Liver (tissue), 9 donors: ENCODE results near the gene ATG9A. TPM values are rescaled to one million over a fixed set of nuclear protein-coding genes. Genes with fewer than 3 reads are reported as not detected.

ENCODE experiments used
- DNase-seq: peaks from one replicate; pipeline ENCODE4 v3.0.0-alpha.2; 2017; ENCODE audit warnings: low spot score
- H3K27ac ChIP-seq, 2 donors: one replicate each; pipeline ENCODE4 v1.7.0; 2013; ENCODE audit warnings: inconsistent platforms in 2 of 2, low read length in 2 of 2, control low read depth in 1 of 2, low read depth in 1 of 2, mild to moderate bottlenecking in 1 of 2
- H3K27me3 ChIP-seq, 4 donors: one replicate each; pipeline versions ENCODE4 v1.6.1 to v1.7.0; 2013; ENCODE audit warnings: low read length in 3 of 4, inconsistent platforms in 1 of 4, mild to moderate bottlenecking in 1 of 4, moderate library complexity in 1 of 4; ENCODE audit not compliant: control insufficient read depth in 4 of 4, insufficient read depth in 4 of 4
- H3K36me3 ChIP-seq, 4 donors: one replicate each; pipeline versions ENCODE4 v1.6.1 to v1.7.0; 2013; ENCODE audit warnings: low read length in 3 of 4, mild to moderate bottlenecking in 3 of 4, low read depth in 1 of 4, moderate library complexity in 1 of 4; ENCODE audit not compliant: control insufficient read depth in 4 of 4, insufficient read depth in 3 of 4
- H3K4me1 ChIP-seq, 4 donors: one replicate each; pipeline versions ENCODE4 v1.6.1 to v1.7.0; 2013; ENCODE audit warnings: low read length in 3 of 4, mild to moderate bottlenecking in 3 of 4, moderate library complexity in 1 of 4; ENCODE audit not compliant: control insufficient read depth in 4 of 4, insufficient read depth in 4 of 4
- H3K4me3 ChIP-seq, 3 donors: one replicate each; pipeline versions ENCODE4 v1.6.1 to v1.7.0; 2013; ENCODE audit warnings: low read length in 3 of 3, control low read depth in 1 of 3, low read depth in 1 of 3, mild to moderate bottlenecking in 1 of 3
- H3K9ac ChIP-seq, 2 donors: one replicate each; pipeline ENCODE4 v1.7.0; 2013; ENCODE audit warnings: low read length in 2 of 2, mild to moderate bottlenecking in 2 of 2, moderate library complexity in 2 of 2, control low read depth in 1 of 2, low read depth in 1 of 2
- H3K9me3 ChIP-seq, 4 donors: one replicate each; pipeline versions ENCODE4 v1.6.1 to v1.7.0; 2013; ENCODE audit warnings: low read length in 3 of 4; ENCODE audit not compliant: control insufficient read depth in 4 of 4
- EGR1 ChIP-seq, 2 donors: IDR thresholded peaks; 2 replicates each; pipeline ENCODE4 v1.6.1; 2016 to 2018; ENCODE audit warnings: antibody characterized with exemption in 2 of 2, low read depth in 2 of 2
- FOXA1 ChIP-seq: IDR thresholded peaks from 2 replicates; pipeline ENCODE4 v1.6.1; 2016; ENCODE audit warnings: antibody characterized with exemption
- FOXA2 ChIP-seq: IDR thresholded peaks from 2 replicates; pipeline ENCODE4 v1.6.1; 2016; ENCODE audit warnings: antibody characterized with exemption
- GABPA ChIP-seq, 2 donors: IDR thresholded peaks in 1 of 2; conservative IDR thresholded peaks in 1 of 2; 2 replicates each; pipeline ENCODE4 v1.6.1; 2016; ENCODE audit warnings: antibody characterized with exemption in 2 of 2, mild to moderate bottlenecking in 1 of 2, moderate library complexity in 1 of 2
- HNF4A ChIP-seq, 2 donors: conservative IDR thresholded peaks; 2 replicates each; pipeline ENCODE4 v1.6.1; 2016; ENCODE audit warnings: antibody characterized with exemption in 2 of 2, mild to moderate bottlenecking in 2 of 2
- HNF4G ChIP-seq: IDR thresholded peaks from 2 replicates; pipeline ENCODE4 v1.6.1; 2016; ENCODE audit warnings: antibody characterized with exemption
- JUND ChIP-seq, 2 donors: IDR thresholded peaks; 2 replicates each; pipeline ENCODE4 v1.6.1; 2016; ENCODE audit warnings: antibody characterized with exemption in 2 of 2
- NR2F2 ChIP-seq: IDR thresholded peaks from 2 replicates; pipeline ENCODE4 v1.6.1; 2016; ENCODE audit warnings: antibody characterized with exemption
- RAD21 ChIP-seq, 2 donors: IDR thresholded peaks; 2 replicates each; pipeline ENCODE4 v1.6.1; 2016; ENCODE audit warnings: antibody characterized with exemption in 2 of 2, mild to moderate bottlenecking in 2 of 2
- RXRA ChIP-seq, 2 donors: IDR thresholded peaks; 2 replicates each; pipeline ENCODE4 v1.6.1; 2017 to 2018; ENCODE audit warnings: antibody characterized with exemption in 2 of 2, mild to moderate bottlenecking in 1 of 2
- SP1 ChIP-seq: IDR thresholded peaks from 2 replicates; pipeline ENCODE4 v1.6.1; 2018; ENCODE audit warnings: antibody characterized with exemption, mild to moderate bottlenecking
- TAF1 ChIP-seq: conservative IDR thresholded peaks from 2 replicates; pipeline ENCODE4 v1.6.1; 2016; ENCODE audit warnings: antibody characterized with exemption, mild to moderate bottlenecking
- YY1 ChIP-seq: IDR thresholded peaks from 2 replicates; pipeline ENCODE4 v1.6.1; 2016; ENCODE audit warnings: antibody characterized with exemption, mild to moderate bottlenecking
- WGBS: extraction: QIAGEN DNeasy Blood & Tissue Kit; methylation state at CpG from one replicate; pipeline ENCODE4 v1.1.7; 2013; 5-methylcytosine and 5-hydroxymethylcytosine counted together
- polyA plus RNA-seq, 2 donors: library from polyadenylated mRNA; stranded (reverse) in 1 of 2; unstranded in 1 of 2; fragments of 200-250 nt in 1 of 2; fragments of >200 nt in 1 of 2; fragmentation: Nextera tagmentation in 1 of 2; extraction: Ambion mirVana in 1 of 2; gene quantifications; one replicate each; pipeline versions ENCODE4 v1.2.1 to v1.2.3, GENCODE V29; 2013 to 2015
- total RNA-seq, 2 donors: library from RNA; depleted of rRNA; stranded (reverse); fragments of >200 nt; gene quantifications; one replicate each; pipeline ENCODE4 v1.2.3, GENCODE V29; 2014
- TF ChIP-seq, protein P1 (sequence below): IDR thresholded peaks from 2 replicates; pipeline ENCODE4 v1.6.1; 2016; ENCODE audit warnings: antibody characterized with exemption
- TF ChIP-seq, protein P2 (sequence below): fragments of 150-350 bp; IDR thresholded peaks from 2 replicates; pipeline ENCODE4 v1.5.1; 2017; ENCODE audit warnings: improper control_type of control experiment, low read depth, low read length; ENCODE audit not compliant: missing input control
- TF ChIP-seq, protein P3 (sequence below): IDR thresholded peaks from 2 replicates; pipeline ENCODE4 v1.6.1; 2016; ENCODE audit warnings: antibody characterized with exemption
- TF ChIP-seq, protein P4 (sequence below): IDR thresholded peaks from 2 replicates; pipeline ENCODE4 v1.6.1; 2016; ENCODE audit warnings: antibody characterized with exemption
- donor health status: healthy.
- donor health status: healthy.
- donor health status: healthy.
- donor health status: healthy.
- donor health status: healthy.

The ATG9A gene
- total and polyA plus RNA-seq, 4 donors, result 24.3 to 68.1 (median 37.9) TPM

DNA sequence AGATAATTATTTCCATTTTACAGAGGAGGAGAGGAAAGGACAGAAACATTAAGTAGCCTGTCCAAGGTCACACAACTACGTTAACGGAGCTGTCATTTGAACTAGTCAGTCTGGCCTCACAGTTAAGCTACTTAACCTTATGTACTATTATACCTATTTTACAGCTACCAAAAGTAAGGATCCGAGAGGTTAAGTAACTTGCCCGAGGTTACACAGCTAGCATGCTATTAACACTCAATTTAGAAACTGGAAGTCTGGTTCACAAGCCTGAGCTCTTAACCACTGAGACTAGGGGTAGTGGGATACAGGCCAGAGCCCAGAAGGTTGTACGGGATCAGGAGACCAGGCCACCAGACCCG lies 15.3 kb upstream of the ATG9A start:
- no peaks in the 10 kb centered on the region for H3K27me3 ChIP-seq
- peak overlapping the region; percentile 70 to 95 (median 80) for H3K4me3 ChIP-seq
- WGBS, result 41% methylated on average over 6 of the region's 6 CpGs
- no peaks in the 10 kb centered on the region for H3K9me3 ChIP-seq
- H3K36me3 ChIP-seq, result peaks cover 0 to 2% (median 0%) of the 10 kb centered on the region in 4 donors
- no peak for DNase-seq
- TF ChIP-seq RXRA (IDR thresholded peaks at IDR 0.05), result no peak
- TF ChIP-seq HNF4A (conservative IDR thresholded peaks at IDR 0.05), result no peak
- TF ChIP-seq FOXA2, result no peak
- TF ChIP-seq TAF1, result no peak
- no peak for TF ChIP-seq YY1
- TF ChIP-seq, protein P1, sequence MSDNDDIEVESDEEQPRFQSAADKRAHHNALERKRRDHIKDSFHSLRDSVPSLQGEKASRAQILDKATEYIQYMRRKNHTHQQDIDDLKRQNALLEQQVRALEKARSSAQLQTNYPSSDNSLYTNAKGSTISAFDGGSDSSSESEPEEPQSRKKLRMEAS, result no peak
- TF ChIP-seq GABPA (IDR thresholded peaks at IDR 0.05 in 1 of 2, conservative IDR thresholded peaks at IDR 0.05 in 1 of 2), result no peak
- TF ChIP-seq FOXA1, result no peak
- peak overlapping the region; percentile 72 to 94 for H3K27ac ChIP-seq
- H3K9ac ChIP-seq, result peak overlapping the region; percentile 2 to 97
- peaks cover 9 to 57% (median 48%) of the 10 kb centered on the region in 4 donors for H3K4me1 ChIP-seq

DNA sequence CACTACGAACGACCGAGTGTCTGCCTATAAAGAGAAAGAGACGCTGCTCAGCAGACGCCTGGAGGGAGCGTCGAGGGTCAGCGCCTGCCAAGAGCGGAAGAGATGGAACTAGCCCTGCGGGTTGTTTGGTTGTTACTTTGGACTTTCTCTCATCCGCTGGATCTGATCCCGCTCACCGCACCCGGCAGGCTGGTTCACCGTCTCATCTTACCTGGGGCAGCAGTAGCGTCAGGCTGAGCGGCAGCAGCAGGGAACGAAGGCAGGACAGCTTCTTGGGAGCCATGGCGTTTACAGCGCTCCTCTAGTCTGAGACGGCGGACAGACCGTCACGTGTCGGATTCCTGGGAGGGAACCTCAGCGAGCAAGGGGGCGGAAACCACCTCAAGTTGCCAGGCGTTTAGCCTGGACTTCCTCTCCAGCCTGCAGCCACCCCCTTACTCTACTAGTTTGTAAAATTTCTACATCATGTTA lies 13.9 kb upstream of the ATG9A start:
- H3K4me3 ChIP-seq, result peak overlapping the region in 2 of 3 donors; percentile 10 to 28
- H3K9ac ChIP-seq, result peak overlapping the region in 1 of 2 donors; percentile 68
- DNase-seq, result no peak
- TF ChIP-seq, protein P1, result no peak
- no peak for TF ChIP-seq NR2F2
- TF ChIP-seq, protein P2, sequence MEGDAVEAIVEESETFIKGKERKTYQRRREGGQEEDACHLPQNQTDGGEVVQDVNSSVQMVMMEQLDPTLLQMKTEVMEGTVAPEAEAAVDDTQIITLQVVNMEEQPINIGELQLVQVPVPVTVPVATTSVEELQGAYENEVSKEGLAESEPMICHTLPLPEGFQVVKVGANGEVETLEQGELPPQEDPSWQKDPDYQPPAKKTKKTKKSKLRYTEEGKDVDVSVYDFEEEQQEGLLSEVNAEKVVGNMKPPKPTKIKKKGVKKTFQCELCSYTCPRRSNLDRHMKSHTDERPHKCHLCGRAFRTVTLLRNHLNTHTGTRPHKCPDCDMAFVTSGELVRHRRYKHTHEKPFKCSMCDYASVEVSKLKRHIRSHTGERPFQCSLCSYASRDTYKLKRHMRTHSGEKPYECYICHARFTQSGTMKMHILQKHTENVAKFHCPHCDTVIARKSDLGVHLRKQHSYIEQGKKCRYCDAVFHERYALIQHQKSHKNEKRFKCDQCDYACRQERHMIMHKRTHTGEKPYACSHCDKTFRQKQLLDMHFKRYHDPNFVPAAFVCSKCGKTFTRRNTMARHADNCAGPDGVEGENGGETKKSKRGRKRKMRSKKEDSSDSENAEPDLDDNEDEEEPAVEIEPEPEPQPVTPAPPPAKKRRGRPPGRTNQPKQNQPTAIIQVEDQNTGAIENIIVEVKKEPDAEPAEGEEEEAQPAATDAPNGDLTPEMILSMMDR, result no peak
- no peak for TF ChIP-seq FOXA1
- no peak for TF ChIP-seq TAF1
- TF ChIP-seq, protein P3, sequence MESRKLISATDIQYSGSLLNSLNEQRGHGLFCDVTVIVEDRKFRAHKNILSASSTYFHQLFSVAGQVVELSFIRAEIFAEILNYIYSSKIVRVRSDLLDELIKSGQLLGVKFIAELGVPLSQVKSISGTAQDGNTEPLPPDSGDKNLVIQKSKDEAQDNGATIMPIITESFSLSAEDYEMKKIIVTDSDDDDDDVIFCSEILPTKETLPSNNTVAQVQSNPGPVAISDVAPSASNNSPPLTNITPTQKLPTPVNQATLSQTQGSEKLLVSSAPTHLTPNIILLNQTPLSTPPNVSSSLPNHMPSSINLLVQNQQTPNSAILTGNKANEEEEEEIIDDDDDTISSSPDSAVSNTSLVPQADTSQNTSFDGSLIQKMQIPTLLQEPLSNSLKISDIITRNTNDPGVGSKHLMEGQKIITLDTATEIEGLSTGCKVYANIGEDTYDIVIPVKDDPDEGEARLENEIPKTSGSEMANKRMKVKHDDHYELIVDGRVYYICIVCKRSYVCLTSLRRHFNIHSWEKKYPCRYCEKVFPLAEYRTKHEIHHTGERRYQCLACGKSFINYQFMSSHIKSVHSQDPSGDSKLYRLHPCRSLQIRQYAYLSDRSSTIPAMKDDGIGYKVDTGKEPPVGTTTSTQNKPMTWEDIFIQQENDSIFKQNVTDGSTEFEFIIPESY, result no peak
- peak; percentile 72 to 80 for TF ChIP-seq HNF4A (conservative IDR thresholded peaks at IDR 0.05)
- TF ChIP-seq JUND (IDR thresholded peaks at IDR 0.05), result no peak
- peak; percentile 20 for TF ChIP-seq HNF4G
- TF ChIP-seq YY1, result peak; percentile 39
- TF ChIP-seq RAD21 (IDR thresholded peaks at IDR 0.05), result peak in 1 of 2 donors; percentile 24
- TF ChIP-seq FOXA2, result no peak
- peak in 1 of 2 donors; percentile 14 for TF ChIP-seq GABPA (IDR thresholded peaks at IDR 0.05 in 1 of 2, conservative IDR thresholded peaks at IDR 0.05 in 1 of 2)
- peak in 1 of 2 donors; percentile 15 for TF ChIP-seq RXRA (IDR thresholded peaks at IDR 0.05)
- no peak for TF ChIP-seq EGR1 (IDR thresholded peaks at IDR 0.05; ENCODE audit: low read depth in 2 of 2)
- TF ChIP-seq, protein P4, sequence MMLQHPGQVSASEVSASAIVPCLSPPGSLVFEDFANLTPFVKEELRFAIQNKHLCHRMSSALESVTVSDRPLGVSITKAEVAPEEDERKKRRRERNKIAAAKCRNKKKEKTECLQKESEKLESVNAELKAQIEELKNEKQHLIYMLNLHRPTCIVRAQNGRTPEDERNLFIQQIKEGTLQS, result no peak
- peak; percentile 71 for TF ChIP-seq SP1
- H3K27ac ChIP-seq, result peak overlapping the region; percentile 61 to 67
- peaks cover 7 to 43% (median 34%) of the 10 kb centered on the region in 4 donors for H3K4me1 ChIP-seq
- H3K36me3 ChIP-seq, result peaks cover 0 to 10% (median 4%) of the 10 kb centered on the region in 4 donors
- WGBS, result 20% methylated on average over 28 of the region's 28 CpGs
- H3K9me3 ChIP-seq, result no peaks in the 10 kb centered on the region
- no peaks in the 10 kb centered on the region for H3K27me3 ChIP-seq
